AG04449 (cell line): Measurements from ENCODE around the gene BATF3.

ENCODE experiments used
- CTCF ChIA-PET: fragments of 350-600 bp; formaldehyde crosslinking; extraction: SDS; loops from one replicate; lab custom pipeline; 2021; ENCODE audit warnings: antibody characterized with exemption; lab: Yijun Ruan, JAX
- POLR2A ChIA-PET: fragments of 400-600, 350-600 bp; formaldehyde crosslinking; extraction: SDS; loops from one replicate; lab custom pipeline; 2020; ENCODE audit warnings: antibody characterized with exemption, inconsistent platforms; lab: Yijun Ruan, JAX
- DNase-seq: peaks from one replicate; pipeline ENCODE4 v3.0.0-alpha.2; 2010; ENCODE audit warnings: low read depth, low spot score
- H3K4me3 ChIP-seq: 2 replicates; pipeline ENCODE4 v1.5.1; 2011; ENCODE audit warnings: low read depth, mild to moderate bottlenecking, control low read depth, low read length
- TF ChIP-seq, protein P1 (sequence below): IDR thresholded peaks from one replicate; pipeline ENCODE4 v1.5.1; 2011; ENCODE audit warnings: mild to moderate bottlenecking, moderate library complexity, low read length, control low read depth, inconsistent platforms; ENCODE audit not compliant: insufficient read depth; ENCODE audit errors: missing control alignments

BATF3 gene

DNA sequence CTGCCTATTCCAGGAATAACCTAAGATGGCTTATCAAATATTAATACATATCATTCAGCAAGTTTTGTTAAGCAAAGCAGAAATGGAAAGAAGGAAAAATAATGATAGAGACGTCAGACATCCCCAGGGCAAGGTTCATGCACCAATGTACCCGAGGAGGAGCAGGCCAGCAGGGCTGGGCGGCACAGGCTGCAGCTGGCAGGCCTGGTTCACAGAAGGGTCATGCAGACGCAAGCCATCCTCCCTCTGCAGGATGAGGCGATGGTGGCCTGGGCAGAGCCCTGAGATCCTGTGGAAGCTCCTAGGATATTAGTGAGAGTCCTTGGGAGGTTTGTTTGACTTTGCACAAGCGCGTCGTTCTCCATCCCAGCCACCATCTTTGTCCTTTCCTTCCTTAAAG is 30.0 kb downstream of the BATF3 start:
- CTCF ChIA-PET: no interaction called here

GRCh38 chr1:212669102-212669501 is 30.5 kb downstream of the BATF3 start:
- ChIA-PET POLR2A (interaction anchor here (2.0 kb wide), 1 partner anchor 60 kb away, joined by 18 read pairs; the partner anchor contains the start of gene ATF3), CTCF (interaction anchor here (1.1 to 2.9 kb wide), 10 partner anchors 10 to 327 kb away, joined by 3 to 26 read pairs (median 6); no protein-coding TSS in a partner anchor)
- TF ChIP-seq, protein P1, sequence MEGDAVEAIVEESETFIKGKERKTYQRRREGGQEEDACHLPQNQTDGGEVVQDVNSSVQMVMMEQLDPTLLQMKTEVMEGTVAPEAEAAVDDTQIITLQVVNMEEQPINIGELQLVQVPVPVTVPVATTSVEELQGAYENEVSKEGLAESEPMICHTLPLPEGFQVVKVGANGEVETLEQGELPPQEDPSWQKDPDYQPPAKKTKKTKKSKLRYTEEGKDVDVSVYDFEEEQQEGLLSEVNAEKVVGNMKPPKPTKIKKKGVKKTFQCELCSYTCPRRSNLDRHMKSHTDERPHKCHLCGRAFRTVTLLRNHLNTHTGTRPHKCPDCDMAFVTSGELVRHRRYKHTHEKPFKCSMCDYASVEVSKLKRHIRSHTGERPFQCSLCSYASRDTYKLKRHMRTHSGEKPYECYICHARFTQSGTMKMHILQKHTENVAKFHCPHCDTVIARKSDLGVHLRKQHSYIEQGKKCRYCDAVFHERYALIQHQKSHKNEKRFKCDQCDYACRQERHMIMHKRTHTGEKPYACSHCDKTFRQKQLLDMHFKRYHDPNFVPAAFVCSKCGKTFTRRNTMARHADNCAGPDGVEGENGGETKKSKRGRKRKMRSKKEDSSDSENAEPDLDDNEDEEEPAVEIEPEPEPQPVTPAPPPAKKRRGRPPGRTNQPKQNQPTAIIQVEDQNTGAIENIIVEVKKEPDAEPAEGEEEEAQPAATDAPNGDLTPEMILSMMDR: peak; percentile 19
- DNase-seq: no peak
- no peak overlapping the region for H3K4me3 ChIP-seq

More for the DNA sequence above, 30.0 kb downstream of the BATF3 start:
- TF ChIP-seq, protein P1: no peak
- no peak for DNase-seq
- POLR2A ChIA-PET: no interaction called here
- H3K4me3 ChIP-seq: no peak overlapping the region

DNA sequence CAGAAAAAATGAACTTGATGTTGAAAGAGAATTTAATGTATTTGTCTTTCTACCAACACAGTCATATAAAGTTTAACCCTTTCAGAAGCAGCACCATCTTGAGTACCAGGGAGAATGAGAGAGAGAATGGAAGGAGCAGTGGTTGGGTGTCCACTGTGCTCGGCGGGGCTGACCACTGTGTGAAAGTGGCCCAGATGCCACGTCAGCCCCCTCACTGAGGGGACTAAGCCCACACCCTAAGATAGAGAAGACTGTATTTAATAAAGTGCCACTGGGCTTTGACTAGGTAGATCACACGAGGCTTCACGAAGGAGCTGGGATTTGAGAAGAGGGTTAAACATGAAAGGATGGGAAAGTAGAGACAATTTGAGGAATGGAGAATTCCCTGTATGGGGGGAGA is 31.2 kb downstream of the BATF3 start:
- H3K4me3 ChIP-seq: no peak overlapping the region
- POLR2A ChIA-PET: interaction anchor here (2.0 kb wide), 1 partner anchor 60 kb away, joined by 18 read pairs; the partner anchor contains the start of gene ATF3
- CTCF ChIA-PET: interaction anchor here (1.0 to 2.9 kb wide), 13 partner anchors 9 to 327 kb away, joined by 3 to 26 read pairs (median 6); no protein-coding TSS in a partner anchor
- TF ChIP-seq, protein P1: no peak
- no peak for DNase-seq

GRCh38 chr1:212667223-212668139 is 32.2 kb downstream of the BATF3 start:
- ChIA-PET POLR2A (interaction anchor here (2.0 kb wide), 1 partner anchor 59 kb away, joined by 18 read pairs; the partner anchor contains the start of gene ATF3), CTCF (interaction anchor here (0.8 to 4.2 kb wide), 17 partner anchors 8 to 328 kb away, joined by 3 to 78 read pairs (median 6); no protein-coding TSS in a partner anchor)
- TF ChIP-seq, protein P1: no peak
- H3K4me3 ChIP-seq: peak overlapping the region; percentile 26
- peak; percentile 86 for DNase-seq

DNA sequence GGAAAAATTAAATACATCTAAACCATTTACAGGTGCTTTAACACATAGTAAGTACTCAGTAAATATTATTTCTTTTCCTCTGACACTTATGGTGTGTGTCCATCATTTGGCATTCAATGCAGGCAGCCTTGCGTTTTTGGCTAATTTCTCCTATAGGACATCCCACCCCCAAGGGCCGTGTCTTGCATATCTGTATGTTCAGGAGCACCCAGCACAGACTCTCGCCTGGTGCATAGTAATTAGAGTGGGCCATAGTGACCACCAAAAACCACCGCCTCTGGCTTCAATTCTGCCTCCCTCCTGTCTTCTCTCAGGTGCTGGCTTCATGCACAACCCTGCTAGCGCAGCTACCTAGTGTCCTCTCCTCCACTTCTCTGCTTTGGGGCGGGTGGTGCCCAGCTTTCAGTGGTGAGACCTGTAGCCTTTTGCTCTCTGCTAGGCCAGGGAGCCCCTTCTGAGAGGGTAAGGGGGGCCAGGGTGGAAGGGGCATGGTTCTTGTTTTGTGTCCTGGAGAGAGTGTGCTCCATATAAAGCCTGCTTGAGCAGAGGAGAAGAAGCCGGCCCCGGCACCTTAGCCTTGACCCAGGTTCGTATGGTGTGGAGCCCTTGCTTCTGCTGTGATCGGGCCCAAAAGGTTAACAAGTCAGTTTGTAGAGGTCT is 33.4 kb downstream of the BATF3 start:
- TF ChIP-seq, protein P1: no peak
- DNase-seq: no peak
- CTCF ChIA-PET: interaction anchor here (0.6 to 4.2 kb wide), 24 partner anchors 10 to 367 kb away, joined by 3 to 78 read pairs (median 20); partner anchors contain the start of genes NSL1 and TATDN3
- POLR2A ChIA-PET: interaction anchor here (1.3 kb wide), 1 partner anchor 57 kb away, joined by 4 read pairs; no protein-coding TSS in a partner anchor
- no peak overlapping the region for H3K4me3 ChIP-seq
